CD4-positive, CD25-positive, alpha-beta regulatory T cell (primary cell): ENCODE data around the gene SLC8A1. TPM values are rescaled to one million over a fixed set of nuclear protein-coding genes. Genes with fewer than 3 reads are reported as not detected.

Experiments used
- ATAC-seq, 2 donors: fragments of 150-1000 bp; cut with Tn5 transposase; one replicate each; pipeline ENCODE4 v1.10.0; 2021; ENCODE audit warnings: low read depth in 2 of 2, moderate number of reproducible peaks in 2 of 2, moderate library complexity in 1 of 2
- DNase-seq, 3 donors: peaks; one replicate each; pipeline versions ENCODE4 v3.0.0 to v3.0.0-alpha.2; 2012 to 2022; ENCODE audit warnings: mixed read lengths in 1 of 3
- H3K27ac ChIP-seq: one replicate; pipeline ENCODE4 v1.7.0; 2013; ENCODE audit warnings: mild to moderate bottlenecking, low read length; ENCODE audit not compliant: insufficient read depth, poor library complexity, severe bottlenecking
- H3K27me3 ChIP-seq: one replicate; pipeline ENCODE4 v1.7.0; 2013; ENCODE audit warnings: low read length; ENCODE audit not compliant: control insufficient read depth, insufficient read depth
- H3K36me3 ChIP-seq: one replicate; pipeline ENCODE4 v1.7.0; 2013; ENCODE audit warnings: mild to moderate bottlenecking, low read length, moderate library complexity; ENCODE audit not compliant: control insufficient read depth, insufficient read depth
- H3K4me1 ChIP-seq: 2 replicates; pipeline ENCODE4 v1.7.0; 2013; ENCODE audit warnings: mild to moderate bottlenecking, low read length; ENCODE audit not compliant: insufficient read depth, control insufficient read depth, poor library complexity, severe bottlenecking
- H3K4me3 ChIP-seq: one replicate; pipeline ENCODE4 v1.7.0; 2013; ENCODE audit warnings: low read depth, mild to moderate bottlenecking, low read length, moderate library complexity
- H3K9me3 ChIP-seq, 2 experiments: 1 replicate in 1 of 2; 2 replicates in 1 of 2; pipeline ENCODE4 v1.7.0; 2013; ENCODE audit warnings: low read length in 2 of 2, mild to moderate bottlenecking in 1 of 2, moderate library complexity in 1 of 2; ENCODE audit not compliant: control insufficient read depth in 2 of 2
- H3K27ac Mint-ChIP-seq, 3 donors: one replicate each; pipeline ENCODE4 v1.8.0; 2020 to 2022; ENCODE audit warnings: mild to moderate bottlenecking in 3 of 3, mixed read lengths in 3 of 3, moderate library complexity in 2 of 3
- H3K27me3 Mint-ChIP-seq: one replicate; pipeline ENCODE4 v1.8.0; 2022; ENCODE audit warnings: mild to moderate bottlenecking, mixed read lengths
- H3K36me3 Mint-ChIP-seq: one replicate; pipeline ENCODE4 v1.8.0; 2020; ENCODE audit warnings: mixed read lengths
- H3K4me1 Mint-ChIP-seq, 4 donors: one replicate each; pipeline ENCODE4 v1.8.0; 2020 to 2022; ENCODE audit warnings: mixed read lengths in 4 of 4, mild to moderate bottlenecking in 1 of 4
- H3K4me3 Mint-ChIP-seq, 4 donors: one replicate each; pipeline ENCODE4 v1.8.0; 2020 to 2022; ENCODE audit warnings: mild to moderate bottlenecking in 4 of 4, mixed read lengths in 4 of 4, moderate library complexity in 3 of 4
- H3K9me3 Mint-ChIP-seq, 7 donors: one replicate each; pipeline ENCODE4 v1.8.0; 2020 to 2022; ENCODE audit warnings: mixed read lengths in 7 of 7, mild to moderate bottlenecking in 3 of 7, moderate library complexity in 2 of 7
- polyA plus RNA-seq, 4 donors: library from polyadenylated mRNA; unstranded; fragments of 300-500 nt; fragmentation: Illumina TruSeq; gene quantifications; one replicate each; pipeline ENCODE4 v1.2.3, GENCODE V29; 2021
- total RNA-seq: library from RNA; stranded (reverse); gene quantifications from one replicate; pipeline ENCODE4 v1.2.3, GENCODE V29; 2022

SLC8A1 gene
- total and polyA plus RNA-seq, 5 donors from 2014 or later, result 0.22 to 0.43 TPM; not detected in 3

GRCh38 chr2:40395169-40396073 lies 56.5 kb downstream of the SLC8A1 start:
- no peak overlapping the region for H3K27ac ChIP-seq
- H3K27me3 ChIP-seq, result no peaks in the 10 kb centered on the region
- no peaks in the 10 kb centered on the region for H3K36me3 ChIP-seq
- H3K4me1 ChIP-seq, result no peaks in the 10 kb centered on the region
- no peaks in the 10 kb centered on the region for H3K36me3 Mint-ChIP-seq
- H3K9me3 ChIP-seq, result no peaks in the 10 kb centered on the region
- no peaks in the 10 kb centered on the region for H3K4me1 Mint-ChIP-seq
- H3K27me3 Mint-ChIP-seq, result peaks cover 4% of the 10 kb centered on the region
- no peak overlapping the region for H3K4me3 ChIP-seq
- DNase-seq (no peak), ATAC-seq (no peak)
- H3K9me3 Mint-ChIP-seq, result no peaks in the 10 kb centered on the region
- no peak overlapping the region for H3K4me3 Mint-ChIP-seq
- H3K27ac Mint-ChIP-seq, result no peak overlapping the region

- DNase-seq (no peak), ATAC-seq (no peak)
- Mint-ChIP-seq H3K4me3 (no peak overlapping the region), H3K9me3 (no peaks in the 10 kb centered on the region), H3K4me1 (no peaks in the 10 kb centered on the region), H3K27me3 (peaks cover 4% of the 10 kb centered on the region), H3K36me3 (no peaks in the 10 kb centered on the region), H3K27ac (no peak overlapping the region)
- no peaks in the 10 kb centered on the region for H3K4me1 ChIP-seq
- H3K27ac ChIP-seq, result no peak overlapping the region
- no peaks in the 10 kb centered on the region for H3K36me3 ChIP-seq
- H3K4me3 ChIP-seq, result no peak overlapping the region
- no peaks in the 10 kb centered on the region for H3K27me3 ChIP-seq
- H3K9me3 ChIP-seq, result no peaks in the 10 kb centered on the region
Measured at GRCh38 chr2:40394597-40394996, 57.3 kb downstream of the SLC8A1 start.

- Mint-ChIP-seq H3K36me3 (no peaks in the 10 kb centered on the region), H3K4me1 (no peaks in the 10 kb centered on the region)
- no peak overlapping the region for H3K27ac ChIP-seq
Measured at GRCh38 chr2:40394031-40394430, 57.9 kb downstream of the SLC8A1 start.

GRCh38 chr2:40388161-40388560 lies 63.7 kb downstream of the SLC8A1 start:
- ATAC-seq, result no peak
- Mint-ChIP-seq H3K4me1 (no peaks in the 10 kb centered on the region), H3K4me3 (no peak overlapping the region), H3K27me3 (no peaks in the 10 kb centered on the region), H3K9me3 (peaks cover 0 to 4% (median 0%) of the 10 kb centered on the region in 7 donors), H3K36me3 (no peaks in the 10 kb centered on the region), H3K27ac (no peak overlapping the region)
- Histone ChIP-seq H3K27ac (no peak overlapping the region), H3K27me3 (no peaks in the 10 kb centered on the region), H3K4me3 (no peak overlapping the region), H3K4me1 (no peaks in the 10 kb centered on the region), H3K9me3 (no peaks in the 10 kb centered on the region), H3K36me3 (no peaks in the 10 kb centered on the region)
- no peak for DNase-seq

More at GRCh38 chr2:40394031-40394430, 57.9 kb downstream of the SLC8A1 start:
- Histone ChIP-seq H3K4me3 (no peak overlapping the region), H3K4me1 (no peaks in the 10 kb centered on the region), H3K9me3 (no peaks in the 10 kb centered on the region), H3K36me3 (no peaks in the 10 kb centered on the region), H3K27me3 (no peaks in the 10 kb centered on the region)
- Mint-ChIP-seq H3K4me3 (no peak overlapping the region), H3K27me3 (peaks cover 4% of the 10 kb centered on the region), H3K9me3 (no peaks in the 10 kb centered on the region), H3K27ac (no peak overlapping the region)
- DNase-seq, result no peak
- no peak for ATAC-seq

GRCh38 chr2:40386177-40386576 lies 65.7 kb downstream of the SLC8A1 start:
- H3K27me3 Mint-ChIP-seq, result no peaks in the 10 kb centered on the region
- no peaks in the 10 kb centered on the region for H3K4me1 ChIP-seq

GRCh38 chr2:40384714-40385113 lies 67.2 kb downstream of the SLC8A1 start:
- H3K4me1 Mint-ChIP-seq, result no peaks in the 10 kb centered on the region
- no peaks in the 10 kb centered on the region for H3K27me3 ChIP-seq
- no peak overlapping the region for H3K4me3 Mint-ChIP-seq
- no peaks in the 10 kb centered on the region for H3K36me3 ChIP-seq
- H3K9me3 ChIP-seq, result peaks cover 0 to 2% of the 10 kb centered on the region in 2 experiments
- no peaks in the 10 kb centered on the region for H3K4me1 ChIP-seq
- no peaks in the 10 kb centered on the region for H3K36me3 Mint-ChIP-seq
- ATAC-seq (no peak), DNase-seq (no peak)
- H3K4me3 ChIP-seq, result no peak overlapping the region
- H3K27ac ChIP-seq, result no peak overlapping the region
- no peak overlapping the region for H3K27ac Mint-ChIP-seq
- H3K9me3 Mint-ChIP-seq, result peaks cover 0 to 20% (median 2%) of the 10 kb centered on the region in 7 donors
- no peaks in the 10 kb centered on the region for H3K27me3 Mint-ChIP-seq

More at GRCh38 chr2:40386177-40386576, 65.7 kb downstream of the SLC8A1 start:
- Mint-ChIP-seq H3K4me1 (no peaks in the 10 kb centered on the region), H3K36me3 (no peaks in the 10 kb centered on the region), H3K9me3 (peaks cover 0 to 19% (median 2%) of the 10 kb centered on the region in 7 donors), H3K4me3 (no peak overlapping the region), H3K27ac (no peak overlapping the region)
- no peak overlapping the region for H3K27ac ChIP-seq
- H3K9me3 ChIP-seq, result peaks cover 0 to under 1% of the 10 kb centered on the region in 2 experiments
- DNase-seq, result no peak
- no peaks in the 10 kb centered on the region for H3K36me3 ChIP-seq
- H3K4me3 ChIP-seq, result no peak overlapping the region
- ATAC-seq, result no peak
- H3K27me3 ChIP-seq, result no peaks in the 10 kb centered on the region

- Histone ChIP-seq H3K9me3 (peaks cover 0 to 2% of the 10 kb centered on the region in 2 experiments), H3K4me1 (no peaks in the 10 kb centered on the region), H3K36me3 (no peaks in the 10 kb centered on the region), H3K27me3 (no peaks in the 10 kb centered on the region), H3K4me3 (no peak overlapping the region), H3K27ac (no peak overlapping the region)
- H3K9me3 Mint-ChIP-seq, result peaks cover 0 to 22% (median 2%) of the 10 kb centered on the region in 7 donors
- ATAC-seq, result no peak
- H3K36me3 Mint-ChIP-seq, result no peaks in the 10 kb centered on the region
- no peak overlapping the region for H3K27ac Mint-ChIP-seq
- H3K4me1 Mint-ChIP-seq, result no peaks in the 10 kb centered on the region
- no peak for DNase-seq
- no peaks in the 10 kb centered on the region for H3K27me3 Mint-ChIP-seq
- H3K4me3 Mint-ChIP-seq, result no peak overlapping the region
Measured at GRCh38 chr2:40384233-40384632, 67.7 kb downstream of the SLC8A1 start.

- no peaks in the 10 kb centered on the region for H3K4me1 Mint-ChIP-seq
- no peak for DNase-seq
- no peak overlapping the region for H3K27ac Mint-ChIP-seq
- no peaks in the 10 kb centered on the region for H3K36me3 ChIP-seq
- H3K27ac ChIP-seq, result no peak overlapping the region
- no peaks in the 10 kb centered on the region for H3K27me3 Mint-ChIP-seq
- no peaks in the 10 kb centered on the region for H3K27me3 ChIP-seq
- H3K36me3 Mint-ChIP-seq, result no peaks in the 10 kb centered on the region
- H3K4me3 Mint-ChIP-seq, result no peak overlapping the region
- H3K9me3 ChIP-seq, result peaks cover 0 to 2% of the 10 kb centered on the region in 2 experiments
- no peaks in the 10 kb centered on the region for H3K4me1 ChIP-seq
- no peak overlapping the region for H3K4me3 ChIP-seq
- ATAC-seq, result no peak
- H3K9me3 Mint-ChIP-seq, result peaks cover 0 to 32% (median 4%) of the 10 kb centered on the region in 7 donors
Measured at GRCh38 chr2:40380721-40381120, 71.2 kb downstream of the SLC8A1 start.
